HG03354 (cell line): ENCODE results near the gene FUT7.

Source experiments
- ATAC-seq: cut with Tn5 transposase; IDR thresholded peaks from one replicate; pipeline ENCODE4 v1.9.1; 2021; ENCODE audit warnings: mild to moderate bottlenecking; ENCODE audit not compliant: unreplicated experiment, poor library complexity, severe bottlenecking

FUT7 gene, protein sequence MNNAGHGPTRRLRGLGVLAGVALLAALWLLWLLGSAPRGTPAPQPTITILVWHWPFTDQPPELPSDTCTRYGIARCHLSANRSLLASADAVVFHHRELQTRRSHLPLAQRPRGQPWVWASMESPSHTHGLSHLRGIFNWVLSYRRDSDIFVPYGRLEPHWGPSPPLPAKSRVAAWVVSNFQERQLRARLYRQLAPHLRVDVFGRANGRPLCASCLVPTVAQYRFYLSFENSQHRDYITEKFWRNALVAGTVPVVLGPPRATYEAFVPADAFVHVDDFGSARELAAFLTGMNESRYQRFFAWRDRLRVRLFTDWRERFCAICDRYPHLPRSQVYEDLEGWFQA

DNA sequence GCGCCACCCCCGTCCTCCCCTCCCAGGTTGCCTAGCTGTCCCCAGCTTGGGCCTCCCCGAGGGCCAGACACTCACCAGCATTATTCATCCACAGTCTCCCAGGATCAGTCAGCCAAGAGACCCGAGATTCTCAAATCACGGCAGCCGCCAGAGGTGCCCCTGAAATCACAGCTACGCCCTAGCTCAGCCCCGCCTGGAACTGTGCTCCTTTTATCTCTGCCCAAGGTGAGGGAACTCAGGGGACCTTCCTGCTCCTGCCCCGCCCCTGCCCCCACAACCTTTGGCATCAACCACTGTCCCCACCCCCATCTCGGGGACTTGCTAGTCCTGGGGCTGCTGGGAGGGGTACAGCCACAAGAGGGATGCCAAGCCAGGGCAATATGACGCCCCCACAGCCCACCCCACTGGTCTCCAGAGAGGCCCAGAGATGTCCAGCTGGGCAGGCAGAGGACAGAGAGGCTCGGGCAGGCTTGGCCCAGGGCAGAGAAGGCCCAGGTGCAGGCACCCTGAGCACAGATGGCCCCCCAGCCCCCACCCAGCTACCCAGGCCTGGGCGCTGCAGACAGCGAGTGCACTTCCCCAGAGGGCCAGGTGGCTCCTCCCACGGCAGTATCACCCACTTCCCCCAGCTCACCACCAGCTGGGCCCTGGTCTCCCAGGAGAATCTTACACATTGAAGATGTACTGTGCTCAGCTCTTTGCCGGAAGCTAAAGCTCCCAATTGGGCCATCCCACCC, at the start of gene FUT7:
FUT7 (minus strand) TSS at position 185 of the 737 bp plus-strand sequence; CDS start at position 88, 97 bp downstream.
- no peak for ATAC-seq

- ATAC-seq: no peak
Measured at GRCh38 chr9:137080260-137081122, 48.6 kb upstream of the FUT7 start.

DNA sequence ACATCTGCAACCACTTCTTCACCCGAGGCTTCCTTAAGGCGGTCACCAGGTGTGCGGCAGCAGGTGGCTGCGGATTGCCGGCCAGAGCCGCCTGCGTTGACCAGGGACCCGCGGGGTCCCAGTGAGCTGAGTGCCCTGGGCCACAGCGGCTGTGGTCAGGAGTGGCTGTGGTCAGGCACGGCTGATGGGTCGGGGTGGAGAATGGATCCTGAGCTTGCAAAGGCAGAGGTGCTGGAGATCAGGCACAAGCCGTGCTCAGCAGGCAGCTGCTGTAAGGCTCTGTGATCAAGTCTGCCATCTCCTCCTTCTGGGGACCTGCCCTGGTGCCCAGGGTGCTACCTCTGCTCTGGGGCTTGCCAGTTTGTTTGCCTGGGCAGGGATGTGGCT, 47.5 kb upstream of the FUT7 start:
- no peak for ATAC-seq

DNA sequence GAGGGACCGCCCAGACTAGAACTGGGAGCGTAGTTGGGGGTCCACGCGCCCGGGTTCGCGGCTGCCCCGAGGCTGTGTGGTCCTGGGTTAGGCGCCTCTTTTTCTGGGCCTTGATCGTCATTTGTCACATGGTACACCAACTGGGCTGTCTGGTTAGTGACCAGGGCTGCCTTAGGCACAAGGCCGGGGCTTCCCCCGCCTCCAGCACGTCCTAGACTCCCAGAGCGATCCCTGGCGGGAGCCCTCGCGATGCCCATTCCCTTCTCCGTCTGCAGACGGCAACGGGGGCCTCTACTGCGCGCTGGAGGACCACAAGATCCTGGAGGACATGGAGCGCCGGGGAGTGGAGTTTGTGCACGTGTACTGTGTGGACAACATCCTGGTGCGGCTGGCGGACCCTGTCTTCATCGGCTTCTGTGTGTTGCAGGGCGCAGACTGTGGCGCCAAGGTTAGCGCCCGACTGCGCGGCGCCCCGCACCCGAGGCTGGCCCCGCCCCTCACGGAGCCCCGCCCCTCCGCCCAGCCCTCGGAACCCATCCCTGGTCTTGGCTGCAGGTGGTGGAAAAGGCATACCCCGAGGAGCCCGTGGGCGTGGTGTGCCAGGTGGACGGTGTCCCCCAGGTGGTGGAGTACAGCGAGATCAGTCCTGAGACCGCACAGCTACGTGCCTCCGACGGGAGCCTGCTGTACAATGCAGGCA, 47.0 kb upstream of the FUT7 start:
- ATAC-seq: no peak

GRCh38 chr9:137077758-137078693, 46.1 kb upstream of the FUT7 start:
- peak; percentile 37 for ATAC-seq

DNA sequence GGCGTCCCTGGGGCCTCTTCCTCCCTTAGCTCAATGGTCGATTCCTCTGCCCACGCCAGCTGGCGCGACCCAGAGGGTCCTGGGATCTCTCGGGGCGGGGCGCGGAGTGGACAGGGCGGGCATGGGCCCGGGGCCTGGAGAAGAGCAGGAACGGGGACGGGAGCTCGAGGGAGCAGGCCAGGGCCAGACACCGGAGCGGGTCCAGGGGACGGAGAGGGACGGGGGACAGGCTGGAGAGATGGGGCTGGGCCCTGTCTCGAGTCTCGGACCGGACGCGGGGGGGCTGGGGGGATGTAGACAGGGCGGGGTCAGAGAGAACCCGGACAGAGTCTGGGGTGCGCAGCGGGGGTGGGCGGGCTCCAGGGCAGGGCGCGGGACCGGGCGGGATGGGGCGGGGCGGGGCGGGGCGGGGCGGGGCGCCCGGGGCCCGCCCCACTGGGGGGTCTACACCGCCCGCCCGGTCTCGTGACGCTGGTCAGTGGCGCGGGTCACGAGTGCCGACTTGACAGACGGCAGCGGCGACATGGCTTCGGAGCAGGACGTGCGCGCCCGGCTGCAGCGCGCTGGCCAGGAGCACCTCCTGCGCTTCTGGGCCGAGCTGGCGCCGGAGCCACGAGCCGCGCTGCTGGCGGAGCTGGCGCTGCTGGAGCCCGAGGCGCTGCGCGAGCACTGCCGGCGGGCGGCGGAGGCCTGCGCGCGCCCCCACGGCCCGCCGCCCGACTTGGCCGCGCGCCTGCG, 45.3 kb upstream of the FUT7 start, which contains the start of gene UAP1L1:
UAP1L1 (plus strand) TSS at position 508 of the 738 bp plus-strand sequence; CDS start at position 524, 16 bp downstream.
- ATAC-seq: peak; percentile 47

GRCh38 chr9:137076636-137077009, 44.7 kb upstream of the FUT7 start:
- ATAC-seq: no peak

GRCh38 chr9:137075275-137075775, 43.4 kb upstream of the FUT7 start:
- no peak for ATAC-seq

- no peak for ATAC-seq
Measured at GRCh38 chr9:137074657-137075274, 42.9 kb upstream of the FUT7 start.

DNA sequence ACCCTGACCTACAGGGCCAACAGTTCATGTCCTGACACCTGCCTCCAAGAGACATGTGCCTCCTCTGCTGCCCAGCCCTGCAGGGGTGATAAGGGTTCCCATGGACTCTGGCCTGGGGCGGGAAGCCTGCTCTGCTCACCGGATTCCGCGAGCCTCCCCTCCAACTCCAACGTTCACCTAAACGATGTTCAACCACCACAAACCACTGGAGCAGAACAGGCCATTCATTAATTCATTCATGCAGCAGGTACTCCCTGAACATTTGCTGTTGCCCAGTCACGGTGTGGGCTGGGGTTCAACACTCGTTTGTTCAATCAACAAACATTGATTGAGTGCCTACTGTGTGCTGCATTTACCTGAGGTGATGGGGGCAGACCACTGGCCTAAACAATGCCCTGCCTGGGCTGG, 42.1 kb upstream of the FUT7 start:
- ATAC-seq: no peak

DNA sequence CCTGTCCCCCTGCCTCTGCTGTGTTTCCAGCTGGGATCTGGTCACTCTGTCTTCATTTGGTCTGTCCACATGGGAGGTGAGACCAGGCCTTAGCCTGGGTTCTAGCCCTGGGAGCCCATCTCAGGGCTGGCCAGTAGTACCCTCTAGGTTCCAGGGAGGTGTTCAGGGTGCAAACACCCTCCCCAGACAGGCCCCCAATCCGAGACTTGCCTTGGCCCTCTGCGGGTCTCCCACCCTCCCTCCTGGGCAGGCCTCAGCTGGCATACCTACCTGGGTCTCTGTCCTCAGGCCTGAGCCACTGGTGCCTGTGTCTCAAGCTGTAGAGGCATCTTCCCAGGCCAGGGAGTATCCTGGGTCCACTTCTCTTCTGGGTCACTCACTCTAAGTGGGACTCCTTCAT, 39.4 kb upstream of the FUT7 start:
- ATAC-seq: no peak

GRCh38 chr9:137070906-137071275, 39.0 kb upstream of the FUT7 start:
- ATAC-seq: peak; percentile 10

- ATAC-seq: peak; percentile 75
Measured at GRCh38 chr9:137070201-137070905, 38.5 kb upstream of the FUT7 start, which contains the start of gene SAPCD2. Gene SAPCD2 (minus strand): TSS chr9:137070557. CDS start chr9:137070460, 97 bp downstream.

DNA sequence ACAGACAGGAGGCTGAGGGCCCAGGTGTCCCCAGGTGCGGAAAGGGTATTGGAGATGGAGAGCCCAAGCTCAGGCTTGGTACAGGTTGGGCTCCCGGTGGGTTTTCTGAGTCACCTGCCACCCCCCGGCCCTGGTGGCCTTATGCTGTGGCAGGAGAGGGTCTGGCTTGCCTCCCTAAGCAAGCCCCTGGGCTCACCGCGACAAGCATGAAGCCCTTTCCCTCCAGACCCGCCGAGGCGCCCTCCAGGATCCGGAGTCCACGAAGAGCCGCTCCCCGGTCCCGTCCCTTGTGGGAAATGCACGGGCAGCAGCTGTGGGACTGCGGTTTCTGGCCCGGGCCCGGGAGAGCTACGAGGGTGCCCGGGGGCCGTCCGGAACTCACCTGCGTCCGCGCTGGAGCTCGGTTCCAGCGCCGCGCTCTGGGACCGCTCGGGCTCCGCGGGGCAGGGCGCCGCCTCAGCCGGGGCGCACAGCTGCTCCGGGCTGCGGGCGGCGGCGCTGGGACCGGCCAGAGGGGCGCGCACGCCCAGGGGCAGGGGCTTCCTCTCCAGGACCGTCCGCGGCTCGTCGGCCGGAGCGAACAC, 37.7 kb upstream of the FUT7 start:
- ATAC-seq: peak; percentile 16

- ATAC-seq: no peak
Measured at GRCh38 chr9:137068539-137069507, 36.9 kb upstream of the FUT7 start.
